ENCODE data around the gene RPS6KB2.

GRCh38 chr11:67393437-67393836, 34.9 kb upstream of the RPS6KB2 start:
- TF ChIP-seq CTCF (optimal IDR thresholded peaks at IDR 0.05 in 1 of 3, IDR thresholded peaks at IDR 0.05 in 1 of 3, conservative IDR thresholded peaks at IDR 0.05 in 1 of 3; ENCODE audit: extremely low read depth in 1 of 3, insufficient read depth in 2 of 3, low read length in 3 of 3) (no peak), EZH2 (IDR thresholded peaks at IDR 0.05; ENCODE audit: low read length) (no peak)

All from keratinocyte (primary cell).